Measurements from ENCODE around the gene DHX30. TPM values are rescaled to one million over a fixed set of nuclear protein-coding genes. Genes with fewer than 3 reads are reported as not detected.

DHX30 gene
- total and polyA plus RNA-seq, 2 experiments from 2014 or later: 47.8 to 51.3 TPM

- Histone ChIP-seq H4K20me1 (ENCODE audit: insufficient read depth, poor library complexity, severe bottlenecking) (peaks cover 26% of the 10 kb centered on the region), H3K4me3 (peak overlapping the region; percentile 67), H3K4me2 (peak overlapping the region; percentile 84), H3K9me2 (replicated peaks; ENCODE audit: insufficient read depth) (no peaks in the 10 kb centered on the region), H3K9me3 (ENCODE audit: low read depth) (no peaks in the 10 kb centered on the region), H2AFZ (peak overlapping the region; percentile 79), H3K36me3 (replicated peaks; ENCODE audit: insufficient read depth, low read depth) (no peaks in the 10 kb centered on the region), H3K79me2 (peaks cover 41% of the 10 kb centered on the region), H3K27ac (peak overlapping the region; percentile 97), H3K27me3 (no peaks in the 10 kb centered on the region), H3K4me1 (ENCODE audit: insufficient read depth) (peaks cover 21% of the 10 kb centered on the region)
- TF ChIP-seq CTCF (IDR thresholded peaks at IDR 0.05; ENCODE audit: poor library complexity) (no peak), EZH2phosphoT487 (IDR thresholded peaks at IDR 0.05; ENCODE audit: low read depth, severe bottlenecking, unreplicated experiment) (no peak), EZH2 (IDR thresholded peaks at IDR 0.05; ENCODE audit: borderline replicate concordance) (no peak)
- 65% methylated on average over 23 of the region's 23 CpGs for WGBS (ENCODE audit: low lambda C conversion rate, missing lambda C conversion rate)
- no peak for DNase-seq (ENCODE audit: low spot score)
Measured at GRCh38 chr3:47782446-47783308, 20.3 kb upstream of the DHX30 start.

GRCh38 chr3:47783673-47784072 is 19.3 kb upstream of the DHX30 start:
- Histone ChIP-seq H3K9me2 (replicated peaks; ENCODE audit: insufficient read depth) (no peaks in the 10 kb centered on the region), H4K20me1 (ENCODE audit: insufficient read depth, poor library complexity, severe bottlenecking) (peaks cover 16% of the 10 kb centered on the region), H3K4me2 (no peak overlapping the region), H2AFZ (no peak overlapping the region), H3K36me3 (replicated peaks; ENCODE audit: insufficient read depth, low read depth) (no peaks in the 10 kb centered on the region), H3K79me2 (peaks cover 32% of the 10 kb centered on the region), H3K4me1 (ENCODE audit: insufficient read depth) (peaks cover 15% of the 10 kb centered on the region), H3K4me3 (no peak overlapping the region), H3K27ac (no peak overlapping the region), H3K9me3 (ENCODE audit: low read depth) (no peaks in the 10 kb centered on the region), H3K27me3 (no peaks in the 10 kb centered on the region)
- no peak for DNase-seq (ENCODE audit: low spot score)
- no peak for TF ChIP-seq EZH2 (IDR thresholded peaks at IDR 0.05; ENCODE audit: borderline replicate concordance)
- TF ChIP-seq EZH2phosphoT487 (IDR thresholded peaks at IDR 0.05; ENCODE audit: low read depth, severe bottlenecking, unreplicated experiment): no peak
- TF ChIP-seq CTCF (IDR thresholded peaks at IDR 0.05; ENCODE audit: poor library complexity): no peak

GRCh38 chr3:47791193-47791855 is 11.6 kb upstream of the DHX30 start:
- Histone ChIP-seq H3K27me3 (no peaks in the 10 kb centered on the region), H3K9me3 (ENCODE audit: low read depth) (no peaks in the 10 kb centered on the region), H3K36me3 (replicated peaks; ENCODE audit: insufficient read depth, low read depth) (no peaks in the 10 kb centered on the region), H2AFZ (no peak overlapping the region), H3K79me2 (no peaks in the 10 kb centered on the region), H3K27ac (no peak overlapping the region), H3K4me3 (no peak overlapping the region), H3K4me1 (ENCODE audit: insufficient read depth) (no peaks in the 10 kb centered on the region), H3K9me2 (replicated peaks; ENCODE audit: insufficient read depth) (no peaks in the 10 kb centered on the region), H4K20me1 (ENCODE audit: insufficient read depth, poor library complexity, severe bottlenecking) (no peaks in the 10 kb centered on the region), H3K4me2 (no peak overlapping the region)
- 91% methylated on average over 16 of the region's 16 CpGs for WGBS (ENCODE audit: low lambda C conversion rate, missing lambda C conversion rate)
- TF ChIP-seq EZH2 (IDR thresholded peaks at IDR 0.05; ENCODE audit: borderline replicate concordance) (no peak), CTCF (IDR thresholded peaks at IDR 0.05; ENCODE audit: poor library complexity) (no peak), EZH2phosphoT487 (IDR thresholded peaks at IDR 0.05; ENCODE audit: low read depth, severe bottlenecking, unreplicated experiment) (no peak)
- no peak for DNase-seq (ENCODE audit: low spot score)
